CD4-positive, alpha-beta T cell (primary cell): ENCODE results near the gene TMEM127. TPM values are rescaled to one million over a fixed set of nuclear protein-coding genes. Genes with fewer than 3 reads are reported as not detected.

Experiments
- ATAC-seq: fragments of 200-7000 bp; cut with Tn5 transposase; one replicate; pipeline ENCODE4 v1.10.0; 2022; ENCODE audit warnings: mild to moderate bottlenecking; ENCODE audit not compliant: poor library complexity
- CTCF ChIA-PET: fragments of 350-600 bp; sonication (Branson Sonifier 250); formaldehyde crosslinking; loops from one replicate; lab custom pipeline; 2021; ENCODE audit warnings: antibody characterized with exemption, inconsistent platforms; lab: Charles Lee
- POLR2A ChIA-PET: fragments of 350-600 bp; sonication (Branson Sonifier 250); formaldehyde crosslinking; loops from one replicate; lab custom pipeline; 2021; ENCODE audit warnings: antibody characterized with exemption, inconsistent platforms; lab: Charles Lee
- DNase-seq, 14 experiments: peaks; one replicate each; pipeline ENCODE4 v3.0.0-alpha.2; 2013 to 2020; ENCODE audit warnings: mixed read lengths in 2 of 14
- H3K27ac ChIP-seq, 2 donors: one replicate each; pipeline versions ENCODE4 v1.5.1 to v1.7.0; 2013; ENCODE audit warnings: low read length in 2 of 2, low read depth in 1 of 2, mild to moderate bottlenecking in 1 of 2
- H3K27me3 ChIP-seq, 2 experiments: 1 replicate in 1 of 2; 2 replicates in 1 of 2; pipeline versions ENCODE4 v1.6.1 to v1.7.0; 2013; ENCODE audit warnings: low read length in 2 of 2, control low read depth in 1 of 2, mild to moderate bottlenecking in 1 of 2, moderate library complexity in 1 of 2; ENCODE audit not compliant: insufficient read depth in 2 of 2, control insufficient read depth in 1 of 2
- H3K36me3 ChIP-seq: one replicate; pipeline ENCODE4 v1.6.1; 2013; ENCODE audit warnings: low read length, control low read depth; ENCODE audit not compliant: insufficient read depth
- H3K4me1 ChIP-seq: one replicate; pipeline ENCODE4 v1.6.1; 2013; ENCODE audit warnings: low read length, control low read depth; ENCODE audit not compliant: insufficient read depth
- H3K4me3 ChIP-seq: one replicate; pipeline ENCODE4 v1.5.1; 2013; ENCODE audit warnings: mild to moderate bottlenecking, low read length, moderate library complexity
- H3K9me3 ChIP-seq, 2 experiments: 1 replicate in 1 of 2; 2 replicates in 1 of 2; pipeline versions ENCODE4 v1.6.1 to v1.7.0; 2013; ENCODE audit warnings: low read length in 2 of 2, mild to moderate bottlenecking in 2 of 2, control low read depth in 1 of 2, moderate library complexity in 1 of 2; ENCODE audit not compliant: control insufficient read depth in 1 of 2, insufficient read depth in 1 of 2
- H3K27ac Mint-ChIP-seq: one replicate; pipeline ENCODE4 v1.8.0; 2020; ENCODE audit warnings: mixed read lengths
- H3K27me3 Mint-ChIP-seq: one replicate; pipeline ENCODE4 v1.8.0; 2021; ENCODE audit warnings: mixed read lengths
- H3K36me3 Mint-ChIP-seq: one replicate; pipeline ENCODE4 v1.8.0; 2021; ENCODE audit warnings: low read depth, mixed read lengths
- H3K4me1 Mint-ChIP-seq: one replicate; pipeline ENCODE4 v1.8.0; 2021; ENCODE audit warnings: low read depth, mixed read lengths
- H3K4me3 Mint-ChIP-seq: one replicate; pipeline ENCODE4 v1.8.0; 2020; ENCODE audit warnings: mild to moderate bottlenecking, mixed read lengths
- H3K9me3 Mint-ChIP-seq: one replicate; pipeline ENCODE4 v1.8.0; 2020; ENCODE audit warnings: mixed read lengths
- intact Hi-C, 2 experiments: fragments of 100-400 bp; cut with DNase I in 1 of 2; cut with micrococcal nuclease in 1 of 2; formaldehyde crosslinking; loops; one replicate each; pipeline versions ENCODE4 v1.15.1 to v1.9.0; 2023 to 2025; cut with DNase I, micrococcal nuclease
- total RNA-seq, 174 experiments: library from RNA in 2 of 174; stranded (reverse) in 2 of 174; gene quantifications; one replicate each; pipeline ENCODE4 v1.2.3 and lab custom pipeline; 2021 to 2026
- TF ChIP-seq, protein P1 (sequence below): fragments of 200-600 bp; IDR thresholded peaks from one replicate; pipeline ENCODE4 v1.8.0; 2022; ENCODE audit warnings: antibody characterized with exemption, mild to moderate bottlenecking

The TMEM127 gene
- total RNA-seq, 2 experiments from 2014 or later = 34.2 to 36.0 TPM

DNA sequence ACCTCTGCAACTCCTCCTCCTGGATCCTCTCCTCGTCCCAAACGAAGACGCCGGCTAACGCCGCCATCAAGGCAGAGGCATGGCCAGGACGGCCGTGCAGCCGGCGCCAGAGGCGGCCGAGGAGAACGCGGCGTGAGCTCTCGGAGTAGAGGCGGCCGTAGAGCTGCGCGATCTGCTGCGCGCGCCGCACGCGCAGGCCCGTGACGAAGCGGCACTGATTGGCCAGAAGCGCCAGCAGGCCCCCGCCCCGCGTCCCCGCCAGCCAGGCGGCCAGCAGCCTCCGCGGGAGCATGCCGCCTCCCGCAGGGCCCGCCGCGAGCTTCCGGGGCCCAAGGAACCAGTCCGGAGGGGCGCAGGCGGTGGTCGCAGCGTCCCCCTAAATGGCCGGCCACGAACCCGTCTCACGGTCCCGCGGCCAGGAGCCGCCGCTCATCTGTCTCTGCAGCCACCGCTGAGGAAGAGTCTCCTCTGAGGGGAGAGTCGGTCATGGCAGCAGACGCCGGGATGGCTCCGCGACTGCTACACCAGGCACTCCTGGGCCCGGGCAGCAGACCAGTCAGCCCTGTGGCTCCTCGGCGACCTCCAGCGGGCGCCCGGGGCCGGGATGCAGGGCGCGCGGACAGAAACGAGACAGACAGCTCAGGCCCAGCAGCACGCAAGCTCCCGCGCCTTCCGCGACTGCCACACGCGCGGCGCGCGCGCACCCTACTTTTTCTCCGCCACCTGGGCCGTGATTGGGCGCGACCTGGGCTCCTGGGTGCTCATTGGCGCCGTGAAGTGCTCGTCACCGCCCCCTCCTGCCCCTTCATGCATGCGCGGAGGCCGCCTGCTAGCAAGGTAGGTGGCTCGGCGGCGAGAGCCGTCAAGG, 57.4 kb downstream of the TMEM127 start, which contains the start of gene STARD7:
Gene STARD7 (minus strand): TSS at position 685 of the 868 bp plus-strand sequence. CDS start 393 bp downstream, at position 292.
- CTCF ChIA-PET = interaction anchor here (0.7 to 1.6 kb wide), 8 partner anchors 8 to 91 kb away, joined by 3 to 7 read pairs (median 4); partner anchors contain the start of genes ADRA2B and ASTL
- Histone ChIP-seq H3K36me3 (no peaks in the 10 kb centered on the region), H3K27me3 (no peaks in the 10 kb centered on the region), H3K4me1 (peaks cover 49% of the 10 kb centered on the region), H3K27ac (peak within 1 kb of the TSS; percentile 57 to 87), H3K9me3 (no peaks in the 10 kb centered on the region), H3K4me3 (peak within 1 kb of the TSS; percentile 85)
- H3K27ac Mint-ChIP-seq = peak within 1 kb of the TSS; percentile 89
- H3K27me3 Mint-ChIP-seq = no peaks in the 10 kb centered on the region
- no peaks in the 10 kb centered on the region for H3K9me3 Mint-ChIP-seq
- H3K4me1 Mint-ChIP-seq = peaks cover 57% of the 10 kb centered on the region
- POLR2A ChIA-PET = interaction anchor here (0.6 to 2.3 kb wide), 32 partner anchors 9 to 682 kb away, joined by 3 to 26 read pairs (median 4); partner anchors contain the start of genes ARID5A, CIAO1, DUSP2 and KANSL3
- peak; percentile 87 for ATAC-seq
- H3K36me3 Mint-ChIP-seq = peaks cover 42% of the 10 kb centered on the region
- TF ChIP-seq, protein P1, sequence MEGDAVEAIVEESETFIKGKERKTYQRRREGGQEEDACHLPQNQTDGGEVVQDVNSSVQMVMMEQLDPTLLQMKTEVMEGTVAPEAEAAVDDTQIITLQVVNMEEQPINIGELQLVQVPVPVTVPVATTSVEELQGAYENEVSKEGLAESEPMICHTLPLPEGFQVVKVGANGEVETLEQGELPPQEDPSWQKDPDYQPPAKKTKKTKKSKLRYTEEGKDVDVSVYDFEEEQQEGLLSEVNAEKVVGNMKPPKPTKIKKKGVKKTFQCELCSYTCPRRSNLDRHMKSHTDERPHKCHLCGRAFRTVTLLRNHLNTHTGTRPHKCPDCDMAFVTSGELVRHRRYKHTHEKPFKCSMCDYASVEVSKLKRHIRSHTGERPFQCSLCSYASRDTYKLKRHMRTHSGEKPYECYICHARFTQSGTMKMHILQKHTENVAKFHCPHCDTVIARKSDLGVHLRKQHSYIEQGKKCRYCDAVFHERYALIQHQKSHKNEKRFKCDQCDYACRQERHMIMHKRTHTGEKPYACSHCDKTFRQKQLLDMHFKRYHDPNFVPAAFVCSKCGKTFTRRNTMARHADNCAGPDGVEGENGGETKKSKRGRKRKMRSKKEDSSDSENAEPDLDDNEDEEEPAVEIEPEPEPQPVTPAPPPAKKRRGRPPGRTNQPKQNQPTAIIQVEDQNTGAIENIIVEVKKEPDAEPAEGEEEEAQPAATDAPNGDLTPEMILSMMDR = peak; percentile 17
- intact Hi-C loops = loop anchor here (1.0 to 10.0 kb wide), 7 partner anchors 58 to 324 kb away; partner anchors contain the start of genes CIAO1 (in 2 of the 2), DUSP2 (in 2 of the 2), ITPRIPL1 (in 1 of the 2) and NEURL3 (in 1 of the 2)
- peak; percentile 94 to 98 (median 96) for DNase-seq
- H3K4me3 Mint-ChIP-seq = peak within 1 kb of the TSS; percentile 96

DNA sequence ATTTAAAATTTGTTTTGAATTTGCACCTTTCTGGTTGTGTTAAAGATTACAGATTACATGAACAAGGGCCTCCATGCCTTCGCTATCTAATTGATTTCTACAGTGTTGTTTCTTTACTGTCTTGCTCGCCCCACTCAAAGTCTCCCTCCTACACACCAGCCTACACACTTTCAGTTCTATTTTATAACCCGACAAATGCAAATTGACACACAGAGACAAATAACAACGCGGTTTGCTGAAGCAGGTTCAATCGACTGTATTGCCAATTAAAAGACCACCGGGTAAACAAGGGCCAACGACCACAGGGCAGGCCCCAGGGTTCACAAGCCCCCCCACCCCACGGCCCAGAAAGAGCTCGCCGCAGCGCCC, 58.0 kb downstream of the TMEM127 start:
- DNase-seq (peak in 1 of 14 experiments; percentile 37), ATAC-seq (peak; percentile 14)
- POLR2A ChIA-PET = interaction anchor here (0.6 to 2.3 kb wide), 27 partner anchors 11 to 683 kb away, joined by 3 to 26 read pairs (median 5); partner anchors contain the start of genes ARID5A, CIAO1, DUSP2 and KANSL3

More for the DNA sequence above, 58.0 kb downstream of the TMEM127 start:
- H3K9me3 Mint-ChIP-seq = no peaks in the 10 kb centered on the region
- peak overlapping the region; percentile 89 for H3K27ac Mint-ChIP-seq
- Histone ChIP-seq H3K4me3 (peak overlapping the region; percentile 85), H3K4me1 (peaks cover 49% of the 10 kb centered on the region), H3K27me3 (no peaks in the 10 kb centered on the region), H3K27ac (peak overlapping the region; percentile 55 to 87), H3K9me3 (no peaks in the 10 kb centered on the region), H3K36me3 (no peaks in the 10 kb centered on the region)
- H3K4me1 Mint-ChIP-seq = peaks cover 64% of the 10 kb centered on the region
- CTCF ChIA-PET = interaction anchor here (1.1 to 1.6 kb wide), 5 partner anchors 13 to 91 kb away, joined by 3 to 7 read pairs (median 4); partner anchors contain the start of genes ADRA2B and ASTL
- peak overlapping the region; percentile 96 for H3K4me3 Mint-ChIP-seq
- H3K36me3 Mint-ChIP-seq = peaks cover 48% of the 10 kb centered on the region
- intact Hi-C loops = loop anchor here (1.0 to 10.0 kb wide), 7 partner anchors 59 to 325 kb away; partner anchors contain the start of genes CIAO1 (in 2 of the 2), DUSP2 (in 2 of the 2), ITPRIPL1 (in 1 of the 2) and NEURL3 (in 1 of the 2)
- H3K27me3 Mint-ChIP-seq = no peaks in the 10 kb centered on the region
- TF ChIP-seq, protein P1 = no peak
